HL-60/S4 (cell line): ENCODE data around the gene LRIG3.
"Not testable (repeated sequence)": the region's sequence is repeated elsewhere in the genome, so short reads cannot be mapped to it uniquely, and the experiment has no call there.

Source experiments
- in situ Hi-C: fragments of 300-500 bp; cut with MboI; formaldehyde crosslinking; loops from 2 replicates; pipeline ENCODE4 v1.14.3; 2022; ENCODE audit warnings: low sequenced_read_pairs

The LRIG3 gene

GRCh38 chr12:58870595-58870994 is 49.7 kb downstream of the LRIG3 start:
- in situ Hi-C loops = no loop called here

- in situ Hi-C loops = no loop called here
Observed at GRCh38 chr12:58860788-58861240, 59.5 kb downstream of the LRIG3 start.

GRCh38 chr12:58860056-58860787 is 60.1 kb downstream of the LRIG3 start:
- in situ Hi-C loops = no loop called here

- in situ Hi-C loops = no loop called here
Observed at GRCh38 chr12:58858030-58858429, 62.3 kb downstream of the LRIG3 start.

GRCh38 chr12:58857206-58857605 is 63.1 kb downstream of the LRIG3 start:
- in situ Hi-C loops = not testable (repeated sequence)

GRCh38 chr12:58855630-58856029 is 64.7 kb downstream of the LRIG3 start:
- in situ Hi-C loops = not testable (repeated sequence)

GRCh38 chr12:58850826-58851225 is 69.5 kb downstream of the LRIG3 start:
- in situ Hi-C loops = no loop called here

GRCh38 chr12:58847901-58848600 is 72.3 kb downstream of the LRIG3 start:
- in situ Hi-C loops = no loop called here

GRCh38 chr12:58844161-58844560 is 76.1 kb downstream of the LRIG3 start:
- in situ Hi-C loops = no loop called here

- in situ Hi-C loops = no loop called here
Observed at GRCh38 chr12:58841058-58841798, 79.1 kb downstream of the LRIG3 start.

- in situ Hi-C loops = no loop called here
Observed at GRCh38 chr12:58833853-58834252, 86.5 kb downstream of the LRIG3 start.

- in situ Hi-C loops = no loop called here
Observed at GRCh38 chr12:58832920-58833319, 87.4 kb downstream of the LRIG3 start.
